Osteoblast (primary cell): Measurements from ENCODE around the gene IGSF8. TPM values are rescaled to one million over a fixed set of nuclear protein-coding genes. Genes with fewer than 3 reads are reported as not detected.

Source experiments
- DNase-seq: peaks from one replicate; pipeline ENCODE4 v3.0.0; 2011; ENCODE audit warnings: low spot score, mixed read lengths; ENCODE audit not compliant: insufficient read length; ENCODE audit errors: missing footprints
- H2AFZ ChIP-seq: 2 replicates; pipeline ENCODE4 v1.6.0; 2011; ENCODE audit warnings: mild to moderate bottlenecking, low read length
- H3K27ac ChIP-seq: 2 replicates; pipeline ENCODE4 v1.5.1; 2011; ENCODE audit warnings: mild to moderate bottlenecking, low read depth, low read length, moderate library complexity
- H3K27me3 ChIP-seq: 2 replicates; pipeline ENCODE4 v1.6.0; 2012; ENCODE audit warnings: mild to moderate bottlenecking, control low read depth, inconsistent platforms, low read length, moderate library complexity; ENCODE audit not compliant: insufficient read depth
- H3K36me3 ChIP-seq: 2 replicates; pipeline ENCODE4 v1.5.1; 2011; ENCODE audit warnings: mild to moderate bottlenecking, low read length, control low read depth, moderate library complexity; ENCODE audit not compliant: insufficient read depth
- H3K4me1 ChIP-seq: 2 replicates; pipeline ENCODE4 v1.5.1; 2011; ENCODE audit warnings: mild to moderate bottlenecking, low read length, control low read depth, moderate library complexity; ENCODE audit not compliant: insufficient read depth
- H3K4me2 ChIP-seq: 2 replicates; pipeline ENCODE4 v1.6.0; 2011; ENCODE audit warnings: mild to moderate bottlenecking, low read length; ENCODE audit not compliant: insufficient read depth
- H3K4me3 ChIP-seq: fragments of 200-600 bp; sonication (generic); 3 replicates; pipeline ENCODE4 v1.5.1; 2012; ENCODE audit warnings: mild to moderate bottlenecking, low read length, inconsistent platforms; ENCODE audit not compliant: insufficient read depth
- H3K79me2 ChIP-seq: 2 replicates; pipeline ENCODE4 v1.6.0; 2012; ENCODE audit warnings: mild to moderate bottlenecking, low read length, control low read depth, inconsistent platforms; ENCODE audit not compliant: insufficient read depth
- H3K9me3 ChIP-seq: 2 replicates; pipeline ENCODE4 v1.5.1; 2011; ENCODE audit warnings: low read depth, low read length, control low read depth
- H4K20me1 ChIP-seq: 2 replicates; pipeline ENCODE4 v1.6.0; 2012; ENCODE audit warnings: mild to moderate bottlenecking, low read length, control low read depth; ENCODE audit not compliant: insufficient read depth
- total RNA-seq: library from RNA; depleted of rRNA; stranded (reverse); fragments of >200 nt; gene quantifications from 2 replicates; pipeline ENCODE4 v1.2.3, GENCODE V29; 2012
- TF ChIP-seq, protein P1 (sequence below): IDR thresholded peaks from 2 replicates; pipeline ENCODE4 v1.5.1; 2011; ENCODE audit warnings: mild to moderate bottlenecking, low read depth, low read length, moderate library complexity; ENCODE audit errors: extremely low read depth

Gene IGSF8
- total RNA-seq, 1 donor, result 19.9 TPM

- Histone ChIP-seq H3K79me2 (no peaks in the 10 kb centered on the region), H4K20me1 (no peaks in the 10 kb centered on the region), H3K27ac (no peak overlapping the region), H3K4me2 (no peak overlapping the region), H3K27me3 (peaks cover 23% of the 10 kb centered on the region), H3K9me3 (no peaks in the 10 kb centered on the region), H3K36me3 (no peaks in the 10 kb centered on the region), H3K4me3 (no peak overlapping the region), H3K4me1 (no peaks in the 10 kb centered on the region), H2AFZ (no peak overlapping the region)
- TF ChIP-seq, protein P1, sequence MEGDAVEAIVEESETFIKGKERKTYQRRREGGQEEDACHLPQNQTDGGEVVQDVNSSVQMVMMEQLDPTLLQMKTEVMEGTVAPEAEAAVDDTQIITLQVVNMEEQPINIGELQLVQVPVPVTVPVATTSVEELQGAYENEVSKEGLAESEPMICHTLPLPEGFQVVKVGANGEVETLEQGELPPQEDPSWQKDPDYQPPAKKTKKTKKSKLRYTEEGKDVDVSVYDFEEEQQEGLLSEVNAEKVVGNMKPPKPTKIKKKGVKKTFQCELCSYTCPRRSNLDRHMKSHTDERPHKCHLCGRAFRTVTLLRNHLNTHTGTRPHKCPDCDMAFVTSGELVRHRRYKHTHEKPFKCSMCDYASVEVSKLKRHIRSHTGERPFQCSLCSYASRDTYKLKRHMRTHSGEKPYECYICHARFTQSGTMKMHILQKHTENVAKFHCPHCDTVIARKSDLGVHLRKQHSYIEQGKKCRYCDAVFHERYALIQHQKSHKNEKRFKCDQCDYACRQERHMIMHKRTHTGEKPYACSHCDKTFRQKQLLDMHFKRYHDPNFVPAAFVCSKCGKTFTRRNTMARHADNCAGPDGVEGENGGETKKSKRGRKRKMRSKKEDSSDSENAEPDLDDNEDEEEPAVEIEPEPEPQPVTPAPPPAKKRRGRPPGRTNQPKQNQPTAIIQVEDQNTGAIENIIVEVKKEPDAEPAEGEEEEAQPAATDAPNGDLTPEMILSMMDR, result no peak
- DNase-seq, result no peak
Observed at GRCh38 chr1:160118928-160119327, 20.5 kb upstream of the IGSF8 start.

DNA sequence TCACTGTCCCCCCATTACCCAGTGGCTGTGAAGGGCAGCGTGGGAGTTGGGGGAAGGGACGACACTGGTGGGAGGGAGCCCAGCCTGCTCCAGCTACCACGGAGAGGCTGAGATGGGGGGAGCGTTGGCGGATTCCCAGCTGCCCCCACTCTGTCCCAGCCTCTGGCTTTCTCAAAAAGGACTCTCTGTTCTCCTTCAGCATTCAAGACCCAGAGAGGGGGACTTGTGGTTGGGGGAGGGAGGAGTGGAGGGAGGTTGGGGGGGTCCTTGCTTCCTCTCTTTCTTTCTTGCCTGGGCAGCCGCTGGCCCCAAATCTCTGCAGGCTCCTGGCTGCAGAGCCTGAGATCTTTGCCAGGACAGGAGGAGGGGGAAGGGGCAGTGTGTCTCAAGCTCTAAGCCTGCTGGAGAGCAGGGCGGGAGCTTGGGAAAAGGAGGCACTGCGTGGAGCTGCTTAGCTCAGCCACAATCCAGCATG, 19.3 kb upstream of the IGSF8 start:
- Histone ChIP-seq H3K79me2 (no peaks in the 10 kb centered on the region), H4K20me1 (no peaks in the 10 kb centered on the region), H3K4me1 (no peaks in the 10 kb centered on the region), H3K36me3 (no peaks in the 10 kb centered on the region), H3K4me2 (no peak overlapping the region), H3K9me3 (no peaks in the 10 kb centered on the region), H3K27ac (no peak overlapping the region), H3K27me3 (peaks cover 23% of the 10 kb centered on the region), H2AFZ (no peak overlapping the region), H3K4me3 (no peak overlapping the region)
- TF ChIP-seq, protein P1, result no peak
- DNase-seq, result peak; percentile 88

DNA sequence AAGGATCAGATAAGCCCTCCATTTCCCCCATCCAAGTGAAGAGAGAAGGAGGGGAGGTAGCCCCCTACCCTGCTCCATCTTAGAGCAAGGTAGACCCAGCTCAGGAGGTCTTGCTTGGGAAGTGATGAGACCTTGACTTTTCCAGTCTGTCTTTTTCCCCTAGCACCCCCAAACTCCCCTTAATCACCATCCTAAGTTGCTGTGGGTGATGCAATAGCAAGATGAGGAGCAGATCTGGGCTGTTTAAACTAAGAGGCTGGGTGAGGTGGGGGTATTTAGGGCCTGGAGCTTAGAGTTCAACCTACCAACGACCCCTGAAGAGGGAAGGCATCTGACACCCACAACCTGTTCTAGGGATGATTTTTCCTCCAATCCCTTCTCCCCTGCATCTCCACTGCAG, 18.9 kb upstream of the IGSF8 start:
- H3K9me3 ChIP-seq, result no peaks in the 10 kb centered on the region
- no peaks in the 10 kb centered on the region for H3K36me3 ChIP-seq
- DNase-seq, result peak; percentile 59
- no peak overlapping the region for H3K4me3 ChIP-seq
- H3K27me3 ChIP-seq, result peaks cover 23% of the 10 kb centered on the region
- no peaks in the 10 kb centered on the region for H3K4me1 ChIP-seq
- H3K27ac ChIP-seq, result no peak overlapping the region
- no peak overlapping the region for H3K4me2 ChIP-seq
- TF ChIP-seq, protein P1, result no peak
- no peak overlapping the region for H2AFZ ChIP-seq
- H3K79me2 ChIP-seq, result no peaks in the 10 kb centered on the region
- no peaks in the 10 kb centered on the region for H4K20me1 ChIP-seq

DNA sequence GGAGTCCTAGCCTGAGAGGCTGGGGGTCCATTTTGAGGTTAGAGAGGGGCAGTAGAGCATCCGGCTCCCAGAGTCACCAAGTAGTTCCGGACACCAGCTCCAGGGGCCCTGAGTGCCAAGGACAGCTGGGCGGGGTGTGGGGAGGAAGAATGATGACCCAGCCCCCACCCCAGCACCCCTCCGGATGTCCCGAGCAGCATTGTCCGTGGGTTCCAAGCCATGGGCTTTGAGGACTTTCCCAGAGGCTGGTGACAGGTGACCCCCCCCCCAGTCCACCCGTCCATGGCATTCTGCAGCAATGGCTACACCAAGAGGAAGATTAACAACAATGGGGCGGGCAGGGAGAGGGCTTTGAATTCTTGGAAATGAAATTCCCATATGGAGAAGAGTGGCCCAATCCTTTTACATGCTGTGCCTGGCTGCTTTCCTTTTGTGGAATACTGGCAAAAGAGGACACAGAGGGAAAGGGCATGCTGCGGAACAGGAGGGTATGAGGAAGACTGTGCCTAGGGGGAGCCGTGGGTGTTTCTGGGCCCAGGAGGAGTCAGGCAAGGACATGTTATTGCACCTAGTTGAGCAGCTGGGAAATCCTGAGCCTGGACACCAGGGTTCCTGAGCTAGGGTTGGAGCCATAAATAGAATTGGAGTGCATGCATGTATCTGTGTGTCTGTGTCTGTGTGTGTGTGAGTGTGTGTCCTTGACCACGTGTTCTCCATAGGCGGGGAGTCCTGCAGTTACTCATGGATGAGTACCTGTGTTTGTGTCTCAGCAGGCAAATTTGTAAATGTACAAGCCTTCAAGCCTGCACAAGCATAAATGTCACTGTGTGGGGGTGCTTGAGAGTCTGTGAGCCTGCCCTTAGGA, 18.1 kb upstream of the IGSF8 start:
- peak; percentile 68 for DNase-seq
- no peak overlapping the region for H3K27ac ChIP-seq
- H3K27me3 ChIP-seq, result peaks cover 23% of the 10 kb centered on the region
- H3K36me3 ChIP-seq, result no peaks in the 10 kb centered on the region
- no peaks in the 10 kb centered on the region for H3K4me1 ChIP-seq
- H3K79me2 ChIP-seq, result no peaks in the 10 kb centered on the region
- no peaks in the 10 kb centered on the region for H4K20me1 ChIP-seq
- no peak overlapping the region for H3K4me3 ChIP-seq
- no peak overlapping the region for H2AFZ ChIP-seq
- H3K4me2 ChIP-seq, result no peak overlapping the region
- TF ChIP-seq, protein P1, result no peak
- H3K9me3 ChIP-seq, result no peaks in the 10 kb centered on the region
